GM18870 (cell line): Measurements from ENCODE around the gene VWDE.
"Not testable (repeated sequence)": the region's sequence is repeated elsewhere in the genome, so short reads cannot be mapped to it uniquely, and the experiment has no call there.

ENCODE experiments used
- ATAC-seq: cut with Tn5 transposase; IDR thresholded peaks from one replicate; pipeline ENCODE4 v1.9.1; 2021; ENCODE audit warnings: moderate library complexity; ENCODE audit not compliant: unreplicated experiment

Gene VWDE

GRCh38 chr7:12403287-12404181 lies at the start of gene VWDE:
VWDE (minus strand) TSS chr7:12403865; CDS start chr7:12403716, 149 bp downstream.
- peak; percentile 48 for ATAC-seq

- ATAC-seq: not testable (repeated sequence)
Measured at GRCh38 chr7:12453136-12453535, 49.5 kb upstream of the VWDE start.

- ATAC-seq: no peak
Measured at GRCh38 chr7:12450615-12451014, 47.0 kb upstream of the VWDE start.

- no peak for ATAC-seq
Measured at GRCh38 chr7:12444785-12445184, 41.1 kb upstream of the VWDE start.

- no peak for ATAC-seq
Measured at GRCh38 chr7:12440229-12440628, 36.6 kb upstream of the VWDE start.

GRCh38 chr7:12436896-12437535 lies 33.4 kb upstream of the VWDE start:
- no peak for ATAC-seq

GRCh38 chr7:12436126-12436525 lies 32.5 kb upstream of the VWDE start:
- ATAC-seq: no peak

GRCh38 chr7:12434012-12434642 lies 30.5 kb upstream of the VWDE start:
- ATAC-seq: no peak

- ATAC-seq: no peak
Measured at GRCh38 chr7:12431886-12432556, 28.4 kb upstream of the VWDE start.

GRCh38 chr7:12425311-12425710 lies 21.6 kb upstream of the VWDE start:
- no peak for ATAC-seq

- ATAC-seq: no peak
Measured at GRCh38 chr7:12423997-12424745, 20.5 kb upstream of the VWDE start.

GRCh38 chr7:12423355-12423996 lies 19.8 kb upstream of the VWDE start:
- ATAC-seq: no peak

- no peak for ATAC-seq
Measured at GRCh38 chr7:12422554-12423320, 19.1 kb upstream of the VWDE start.

- ATAC-seq: no peak
Measured at GRCh38 chr7:12418452-12418851, 14.8 kb upstream of the VWDE start.

GRCh38 chr7:12415072-12415471 lies 11.4 kb upstream of the VWDE start:
- ATAC-seq: no peak

GRCh38 chr7:12412407-12412806 lies 8.7 kb upstream of the VWDE start:
- no peak for ATAC-seq

- no peak for ATAC-seq
Measured at GRCh38 chr7:12410523-12410922, 6.9 kb upstream of the VWDE start.

- ATAC-seq: no peak
Measured at GRCh38 chr7:12409097-12409711, 5.5 kb upstream of the VWDE start.

GRCh38 chr7:12407652-12408051 lies 4.0 kb upstream of the VWDE start:
- ATAC-seq: not testable (repeated sequence)
